HG02798 (cell line): Measurements from ENCODE around the gene ICOSLG.
A peak's percentile ranks its signal among the peaks of the same experiment; 100 is the strongest.
"Not testable (repeated sequence)": the region's sequence is repeated elsewhere in the genome, so short reads cannot be mapped to it uniquely, and the experiment has no call there.

Source experiments
- ATAC-seq: cut with Tn5 transposase; IDR thresholded peaks from one replicate; pipeline ENCODE4 v1.9.1; 2021; ENCODE audit warnings: mild to moderate bottlenecking; ENCODE audit not compliant: unreplicated experiment, poor library complexity

Gene ICOSLG, protein sequence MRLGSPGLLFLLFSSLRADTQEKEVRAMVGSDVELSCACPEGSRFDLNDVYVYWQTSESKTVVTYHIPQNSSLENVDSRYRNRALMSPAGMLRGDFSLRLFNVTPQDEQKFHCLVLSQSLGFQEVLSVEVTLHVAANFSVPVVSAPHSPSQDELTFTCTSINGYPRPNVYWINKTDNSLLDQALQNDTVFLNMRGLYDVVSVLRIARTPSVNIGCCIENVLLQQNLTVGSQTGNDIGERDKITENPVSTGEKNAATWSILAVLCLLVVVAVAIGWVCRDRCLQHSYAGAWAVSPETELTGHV

DNA sequence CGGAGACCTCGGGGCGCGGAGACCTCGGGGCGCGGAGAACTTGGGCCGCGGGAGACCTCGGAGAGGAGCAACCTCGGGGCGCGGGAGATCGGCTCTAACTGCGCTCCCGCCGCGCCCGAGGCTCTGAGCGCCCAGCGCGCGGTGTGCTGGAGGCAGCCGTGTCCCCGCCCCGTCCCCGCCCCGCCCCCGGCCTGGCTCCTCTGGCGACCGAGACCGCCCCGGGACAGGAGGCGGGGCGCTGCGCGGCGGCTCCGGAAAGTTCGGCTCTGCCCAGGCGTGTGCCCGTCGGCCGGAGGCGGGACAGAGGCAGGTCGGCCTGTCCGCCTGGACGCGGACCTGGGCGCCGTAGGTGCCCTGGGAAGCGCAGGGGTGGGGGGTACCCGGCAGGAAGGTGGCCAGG lies at the start of gene ICOSLG:
Gene ICOSLG, minus strand, starts transcription at position 102 of the 400 bp plus-strand sequence. CDS start 126 bp downstream, outside the sequence.
- peak; percentile 47 for ATAC-seq

DNA sequence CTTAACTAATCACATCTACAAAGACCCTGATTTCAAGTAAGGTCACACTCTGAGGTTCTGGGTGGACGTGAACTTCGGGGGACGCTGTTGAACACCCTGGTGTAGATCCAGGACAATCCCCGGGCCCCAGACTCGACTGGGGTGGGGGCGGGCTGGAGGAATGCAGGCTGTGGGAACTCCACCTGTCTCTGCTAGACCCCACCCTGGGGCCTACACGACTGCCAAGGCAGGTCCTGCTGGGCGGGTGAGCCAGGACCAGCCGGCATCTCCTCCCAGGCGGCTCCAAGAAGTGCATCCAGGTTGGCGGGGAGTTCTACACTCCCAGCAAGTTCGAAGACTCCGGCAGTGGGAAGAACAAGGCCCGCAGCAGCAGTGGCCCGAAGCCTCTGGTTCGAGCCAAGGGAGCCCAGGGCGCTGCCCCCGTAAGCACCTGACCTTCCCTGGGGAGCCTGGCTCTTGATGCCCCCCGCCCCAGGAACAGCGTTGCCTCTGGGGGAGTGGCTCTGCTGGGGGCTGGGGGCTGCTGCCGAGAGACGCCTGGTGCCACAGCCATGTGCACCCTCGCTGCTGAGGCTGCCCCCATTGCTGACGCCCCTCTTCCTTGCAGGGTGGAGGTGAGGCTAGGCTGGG lies 48.8 kb upstream of the ICOSLG start:
- no peak for ATAC-seq

- no peak for ATAC-seq
Measured at GRCh38 chr21:44288251-44289110, 47.7 kb upstream of the ICOSLG start.

- no peak for ATAC-seq
Measured at GRCh38 chr21:44286716-44287632, 46.2 kb upstream of the ICOSLG start.

DNA sequence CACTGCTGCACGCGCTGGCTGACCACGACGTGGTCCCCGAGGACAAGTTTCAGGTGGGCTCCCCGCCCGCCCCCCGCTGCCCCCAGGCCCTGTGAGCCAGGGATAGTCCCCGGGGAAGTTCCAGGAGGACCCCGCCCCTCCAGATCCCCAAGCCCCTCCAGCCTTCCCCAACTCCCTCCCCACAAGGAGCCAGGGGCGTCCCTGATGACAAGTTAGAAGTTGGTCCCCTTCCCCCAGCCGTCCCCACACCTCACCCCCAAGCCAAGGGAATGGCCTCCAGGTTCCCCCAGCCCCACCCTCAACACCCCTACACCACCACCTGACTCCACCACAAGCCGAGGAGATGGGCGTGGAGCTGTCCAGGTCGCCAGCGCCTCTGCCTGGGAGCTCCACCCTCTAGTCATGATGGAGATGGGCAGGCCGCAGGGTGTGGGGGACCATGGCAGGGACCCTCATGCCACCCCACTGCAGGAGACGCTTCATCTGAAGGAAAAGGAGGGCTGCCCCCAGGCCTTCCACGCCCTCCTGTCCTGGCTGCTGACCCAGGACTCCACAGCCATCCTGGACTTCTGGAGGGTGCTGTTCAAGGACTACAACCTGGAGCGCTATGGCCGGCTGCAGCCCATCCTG lies 45.5 kb upstream of the ICOSLG start:
- no peak for ATAC-seq

GRCh38 chr21:44285138-44285992 lies 44.6 kb upstream of the ICOSLG start, which contains the start of gene AIRE:
Gene AIRE (plus strand): TSS chr21:44285876. CDS start chr21:44286007, 131 bp downstream.
- no peak for ATAC-seq

DNA sequence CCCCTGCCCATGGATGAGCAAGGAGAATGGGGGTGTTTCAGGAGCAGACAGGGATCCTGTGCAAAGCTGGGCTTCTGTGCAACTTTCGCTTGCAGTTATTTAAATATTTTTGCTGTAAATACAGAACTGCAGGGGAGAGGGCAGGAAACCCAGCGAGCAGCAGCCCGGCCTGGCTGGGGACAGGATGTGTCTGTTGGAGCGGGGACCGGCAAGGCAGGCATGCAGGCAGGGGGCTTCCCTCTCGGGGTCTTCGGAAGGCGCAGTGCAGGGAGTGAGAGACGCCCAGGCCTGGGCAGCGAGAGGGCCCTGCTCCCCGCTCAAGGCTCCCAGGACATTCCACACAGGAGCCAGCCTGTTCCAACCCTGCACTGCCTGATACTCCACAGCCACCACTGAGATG lies 43.2 kb upstream of the ICOSLG start:
- no peak for ATAC-seq

GRCh38 chr21:44283211-44283785 lies 42.6 kb upstream of the ICOSLG start:
- not testable (repeated sequence) for ATAC-seq

GRCh38 chr21:44282370-44282769 lies 41.6 kb upstream of the ICOSLG start:
- no peak for ATAC-seq

GRCh38 chr21:44281801-44282200 lies 41.1 kb upstream of the ICOSLG start:
- no peak for ATAC-seq

DNA sequence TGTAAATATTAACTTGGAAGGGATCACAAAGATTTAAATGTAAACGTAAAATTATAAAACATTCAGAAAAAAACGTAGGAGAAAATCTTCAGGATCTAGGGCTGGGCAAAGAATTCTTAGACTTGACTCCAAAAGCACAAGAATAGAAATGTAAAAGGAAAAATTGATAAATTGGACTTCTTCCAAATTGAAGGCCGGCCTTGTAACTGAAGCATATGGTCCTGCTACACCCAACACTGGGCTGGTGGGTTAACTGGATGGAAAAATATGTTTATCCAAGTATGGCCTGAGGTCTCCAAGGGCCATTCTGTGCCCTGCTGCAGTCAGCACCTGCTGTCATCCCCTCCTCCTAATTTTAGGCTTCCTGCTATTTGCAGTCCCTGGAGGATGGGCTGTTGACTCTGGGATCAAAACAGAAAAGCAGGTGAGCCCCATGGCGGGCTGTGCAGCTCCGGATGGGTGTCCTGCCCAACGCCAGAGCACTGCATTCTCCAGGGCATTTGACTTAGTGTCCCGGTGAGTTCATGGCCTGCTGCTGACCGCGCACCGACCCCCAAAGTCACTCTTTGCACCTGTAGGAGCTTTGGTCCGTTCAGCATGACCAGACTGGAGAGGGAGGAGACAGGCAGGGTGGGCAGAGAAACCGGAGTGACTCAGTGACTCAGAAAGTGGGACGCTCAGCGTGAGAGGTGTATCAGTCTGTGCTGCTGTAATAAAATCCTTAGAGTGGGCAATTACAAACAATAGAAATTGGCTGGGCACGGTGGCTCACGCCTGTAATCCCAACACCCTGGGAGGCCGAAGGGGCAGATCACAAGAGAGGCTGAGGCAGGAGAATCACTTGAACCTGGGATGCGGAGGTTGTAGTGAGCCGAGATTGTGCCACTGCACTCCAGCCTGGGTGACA lies 38.9 kb upstream of the ICOSLG start:
- no peak for ATAC-seq

GRCh38 chr21:44275041-44275440 lies 34.3 kb upstream of the ICOSLG start:
- ATAC-seq, result no peak

GRCh38 chr21:44273046-44273445 lies 32.3 kb upstream of the ICOSLG start:
- ATAC-seq, result no peak

DNA sequence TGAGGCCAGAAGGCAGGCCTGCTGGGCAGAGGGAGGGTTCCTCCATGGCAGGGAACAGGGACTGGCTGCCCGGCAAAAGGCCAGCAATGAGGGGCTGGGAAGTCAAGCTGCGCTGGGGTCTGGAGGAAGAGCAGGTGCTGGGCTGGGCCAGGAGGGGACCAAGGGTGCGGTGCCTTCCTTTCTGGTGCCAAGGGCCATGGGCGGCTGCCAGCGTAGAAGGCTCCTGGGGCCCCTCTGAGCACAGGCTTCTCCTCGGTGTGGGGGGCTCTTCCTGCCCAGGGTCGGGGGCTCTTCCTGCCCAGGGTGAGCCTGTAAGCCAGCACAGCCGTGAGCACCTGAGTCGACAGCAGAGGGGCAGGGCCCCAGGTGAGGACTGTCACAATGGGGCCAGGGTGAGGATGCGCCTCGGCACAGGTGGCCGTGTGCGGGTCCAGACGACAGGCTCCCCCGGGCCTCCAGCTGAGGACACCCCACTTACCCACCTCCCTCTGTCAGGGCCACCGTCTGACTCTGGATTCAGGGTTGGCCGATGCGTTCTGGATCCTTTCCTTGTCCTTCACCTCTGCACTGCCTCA lies 31.6 kb upstream of the ICOSLG start:
- no peak for ATAC-seq

DNA sequence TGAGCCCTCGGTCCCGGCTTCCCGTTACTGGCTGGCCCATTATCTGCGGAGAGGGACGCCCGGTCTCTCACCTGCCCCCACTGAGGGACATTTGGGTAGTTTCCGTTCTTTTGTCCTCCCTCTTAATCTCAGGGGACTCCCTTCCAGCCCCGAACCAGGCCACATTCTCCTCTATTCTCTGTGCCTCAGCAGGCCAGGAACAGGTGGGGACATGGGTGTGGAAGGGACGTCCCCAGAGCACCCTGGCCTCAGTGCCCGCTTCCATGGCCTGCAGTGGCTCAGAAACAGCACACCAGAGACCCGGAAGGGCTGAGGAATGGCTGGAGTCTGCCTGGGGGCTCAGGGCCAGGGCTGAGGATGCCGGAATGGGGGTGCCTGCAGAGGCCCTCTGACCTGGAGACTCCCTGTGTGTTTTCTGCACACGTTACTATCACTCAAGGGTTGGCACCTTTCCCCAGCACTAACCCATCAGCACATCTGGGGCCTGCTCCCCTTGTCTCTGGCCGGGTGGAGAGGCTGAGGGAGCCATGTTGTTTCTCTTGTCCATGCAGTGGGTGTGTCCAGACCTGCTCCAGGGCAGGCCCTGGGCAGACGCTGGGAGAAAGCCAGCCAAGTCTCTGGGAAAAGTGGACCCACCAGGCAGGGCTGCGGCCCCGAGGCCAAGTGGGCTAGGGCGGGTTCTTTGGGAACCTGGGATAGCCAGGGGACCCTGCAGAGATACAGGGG lies 31.0 kb upstream of the ICOSLG start:
- no peak for ATAC-seq

GRCh38 chr21:44269090-44269489 lies 28.3 kb upstream of the ICOSLG start:
- no peak for ATAC-seq
